SIG-M5 (cell line): ENCODE results near the gene USP37.
"Not testable (repeated sequence)": the region's sequence is repeated elsewhere in the genome, so short reads cannot be mapped to it uniquely, and the experiment has no call there.

Experiments
- DNase-seq: peaks from one replicate; lab custom pipeline; 2025; lab: John Stamatoyannopoulos, UW

The USP37 gene

GRCh38 chr2:218568190-218569037 lies at the start of gene USP37, which contains the start of gene CNOT9:
USP37 (minus strand) TSS chr2:218568351; CDS start chr2:218558653, 9,698 bp downstream.
CNOT9 (plus strand) TSS chr2:218568839; CDS start chr2:218568955, 116 bp downstream.
- peak; percentile 91 for DNase-seq

- no peak for DNase-seq
Observed at GRCh38 chr2:218615868-218616315, 47.7 kb upstream of the USP37 start.

DNA sequence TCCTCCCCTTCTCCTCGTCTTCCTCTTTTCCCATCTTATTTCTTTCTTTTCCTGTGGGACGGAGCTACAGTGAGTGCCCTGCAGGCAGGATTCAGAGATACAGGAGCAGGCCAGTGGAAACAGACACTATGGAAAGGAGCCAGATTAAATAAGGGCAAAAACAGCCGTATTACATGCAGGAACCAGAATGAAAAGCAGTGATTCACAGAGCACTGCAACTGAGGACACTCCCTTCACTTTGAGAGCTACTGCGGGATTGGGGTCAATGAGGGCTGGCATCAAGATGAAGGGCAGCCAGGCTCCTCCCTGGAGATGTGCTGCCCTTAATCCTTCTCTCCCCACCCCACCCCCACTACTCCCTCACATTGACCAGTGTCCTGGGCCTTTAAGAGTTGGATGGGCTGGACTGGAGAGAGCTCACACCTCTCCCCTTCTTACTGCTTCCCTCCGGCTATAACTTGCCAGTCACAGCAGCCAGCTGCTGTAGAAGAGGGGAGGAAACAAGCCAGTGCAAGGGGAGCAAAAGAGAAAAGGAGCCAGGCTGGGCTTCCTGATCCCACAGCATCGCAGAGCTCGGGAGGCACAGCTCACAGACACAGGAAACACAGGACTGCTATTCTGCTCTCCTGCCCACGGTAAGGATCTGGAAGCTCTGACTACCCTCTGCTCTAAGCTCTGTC lies 39.4 kb upstream of the USP37 start, which contains the start of gene PLCD4:
TSS of gene PLCD4 (plus strand) at position 464 of the 680 bp plus-strand sequence. CDS start 7,841 bp downstream, outside the sequence.
- no peak for DNase-seq

DNA sequence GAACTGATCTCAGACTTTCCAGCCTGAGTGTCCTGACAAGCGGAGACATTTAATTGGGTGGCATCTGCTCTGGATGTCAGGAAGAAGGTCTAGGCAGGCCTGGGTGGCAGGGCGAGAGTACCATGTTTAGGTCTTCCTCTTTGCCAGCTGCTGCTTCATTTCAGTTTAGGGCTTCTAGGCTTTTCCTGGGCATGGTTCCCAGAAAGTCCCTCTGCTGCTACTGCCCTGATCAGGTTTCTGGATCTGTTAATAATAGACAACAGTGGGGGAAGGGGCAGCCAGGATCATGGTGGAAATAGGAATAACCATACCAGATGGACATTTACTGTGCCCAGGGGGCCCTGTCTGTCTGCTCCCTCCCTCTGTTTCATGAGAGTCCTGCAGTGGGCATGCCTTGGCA lies 37.3 kb upstream of the USP37 start:
- DNase-seq: no peak

GRCh38 chr2:218585541-218585940 lies 17.4 kb upstream of the USP37 start:
- DNase-seq: no peak

GRCh38 chr2:218583983-218584850 lies 16.1 kb upstream of the USP37 start:
- no peak for DNase-seq

DNA sequence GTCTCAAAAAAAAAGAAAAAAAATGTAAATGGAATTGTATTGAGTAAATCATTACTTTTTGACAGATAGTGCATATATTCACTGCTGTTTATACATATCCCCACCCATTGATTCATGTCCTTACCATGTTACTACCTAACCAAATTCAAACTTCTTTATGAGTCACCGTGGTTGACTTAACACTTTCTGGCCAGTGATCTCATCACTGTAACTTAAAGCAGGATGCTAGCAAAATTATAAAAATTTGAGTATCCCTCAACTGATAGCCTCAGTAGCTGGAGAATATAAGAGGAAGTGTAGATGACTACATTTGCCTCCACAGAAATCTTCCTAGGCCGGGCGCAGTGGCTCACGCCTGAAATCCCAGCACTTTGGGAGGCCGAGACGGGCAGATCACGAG lies 13.9 kb upstream of the USP37 start:
- DNase-seq: no peak

- no peak for DNase-seq
Observed at GRCh38 chr2:218578272-218578877, 10.2 kb upstream of the USP37 start.

DNA sequence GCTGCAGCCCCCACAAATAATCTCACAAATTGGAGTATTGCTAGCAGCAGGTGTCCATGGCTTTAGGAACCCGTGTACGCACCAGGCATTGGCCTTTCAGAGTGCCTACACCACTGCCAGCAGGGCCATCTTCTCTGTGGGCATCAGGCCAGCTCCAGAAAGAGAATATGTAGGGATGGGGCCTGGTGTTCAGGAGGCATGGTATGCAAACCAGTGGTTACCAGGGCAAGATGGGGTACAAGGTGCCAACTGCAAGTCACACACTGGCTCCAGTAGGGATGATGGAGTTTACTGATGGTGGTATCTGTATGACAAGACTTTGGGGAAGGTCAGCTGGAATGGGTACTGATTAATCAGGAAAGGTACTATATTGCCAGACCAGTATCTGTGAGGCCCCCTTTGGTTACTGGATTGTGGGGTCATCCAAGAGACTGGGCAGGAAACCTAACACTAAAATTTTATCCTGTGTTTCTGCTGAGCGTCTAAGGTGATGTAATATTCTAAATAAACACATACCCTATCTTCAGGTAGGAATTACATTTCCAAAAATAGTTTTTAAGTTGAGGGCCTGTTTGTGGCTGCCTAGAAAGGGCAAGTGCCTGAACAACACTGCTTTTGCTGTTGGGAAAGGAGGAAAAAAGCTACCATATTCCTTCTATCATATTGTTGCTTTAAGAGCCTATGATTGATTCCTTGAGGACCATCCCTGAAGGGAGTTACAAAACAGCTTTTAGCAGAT lies 9.5 kb upstream of the USP37 start:
- DNase-seq: no peak

- DNase-seq: no peak
Observed at GRCh38 chr2:218576854-218577253, 8.7 kb upstream of the USP37 start.

DNA sequence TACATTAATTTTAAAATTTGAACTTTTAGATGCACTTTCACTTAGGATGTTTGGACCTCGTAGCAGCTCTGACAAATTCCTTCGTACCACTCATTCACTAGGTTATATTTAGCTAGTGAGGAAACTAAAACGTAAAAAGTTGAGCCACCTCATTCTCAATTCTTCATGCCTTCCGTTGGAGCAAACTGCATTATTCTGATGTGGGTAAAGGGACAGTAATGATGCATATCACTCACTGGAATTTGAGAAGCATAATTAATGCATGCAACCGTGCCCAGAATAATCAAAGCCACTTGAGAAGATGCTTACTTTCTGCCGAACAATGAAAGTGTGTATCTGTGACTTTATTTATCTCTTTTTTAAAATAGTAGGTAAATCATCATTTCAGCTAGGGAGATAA lies 2.7 kb upstream of the USP37 start:
- no peak for DNase-seq

- no peak for DNase-seq
Observed at GRCh38 chr2:218569661-218570500, 1.7 kb upstream of the USP37 start.

DNA sequence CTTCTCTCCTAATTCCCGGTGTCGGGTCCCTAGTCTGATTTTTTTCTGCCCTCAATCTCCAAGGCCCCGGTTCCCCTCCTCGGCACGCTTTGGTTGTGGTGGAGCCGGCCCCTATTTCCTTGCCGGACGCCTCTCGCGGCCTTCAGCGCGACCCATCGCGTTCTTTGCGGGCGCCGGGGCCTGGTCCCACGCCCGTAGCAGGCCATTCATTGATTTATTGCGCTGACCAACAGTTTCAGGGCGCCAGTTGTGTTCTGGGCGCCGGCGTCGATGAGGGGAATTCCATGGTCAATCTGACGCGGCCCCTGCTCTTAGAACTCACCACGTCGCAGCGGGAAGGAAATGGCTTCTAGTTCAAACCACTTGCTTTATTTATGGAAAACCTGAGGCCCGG lies 884 bp upstream of the USP37 start:
- DNase-seq: no peak

DNA sequence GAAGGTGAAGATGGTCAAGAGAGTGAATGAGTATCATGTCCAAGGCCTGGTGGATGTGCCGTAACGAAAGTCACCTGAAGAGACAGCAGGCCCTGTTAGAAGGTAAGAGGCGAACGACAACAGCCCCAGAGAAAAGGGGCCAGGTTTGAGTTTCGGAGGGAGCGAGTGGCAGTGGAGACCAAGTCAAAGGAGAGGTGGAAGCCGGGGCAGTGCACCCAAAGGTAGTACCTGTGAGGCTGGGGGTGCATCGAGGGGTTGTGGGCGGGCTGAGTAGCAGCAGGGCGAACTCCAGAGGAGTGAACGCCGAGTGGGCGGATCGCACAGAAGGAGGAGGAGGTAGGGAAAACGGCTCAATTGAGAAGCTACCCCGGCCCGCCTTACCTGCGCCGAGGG lies 358 bp downstream of the USP37 start:
- no peak for DNase-seq

DNA sequence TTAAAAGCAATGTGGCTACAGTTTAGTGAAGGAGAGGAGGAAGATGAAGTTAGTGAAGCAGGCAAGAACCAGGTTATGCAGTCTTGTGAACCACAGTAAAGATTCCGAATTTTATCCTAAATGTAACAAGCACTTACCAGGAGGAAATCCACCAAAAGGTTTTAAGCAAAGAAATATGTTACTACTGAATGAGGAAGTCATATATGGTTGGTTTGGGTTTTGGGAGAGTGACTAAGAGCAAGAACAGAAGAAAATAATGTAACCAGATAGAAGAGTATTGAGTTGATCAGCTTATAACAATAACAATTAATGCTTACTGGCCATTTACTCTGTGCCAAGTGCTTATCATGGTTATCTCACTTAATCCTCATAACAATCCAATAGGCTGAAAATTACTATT lies 1.9 kb downstream of the USP37 start:
- DNase-seq: no peak

DNA sequence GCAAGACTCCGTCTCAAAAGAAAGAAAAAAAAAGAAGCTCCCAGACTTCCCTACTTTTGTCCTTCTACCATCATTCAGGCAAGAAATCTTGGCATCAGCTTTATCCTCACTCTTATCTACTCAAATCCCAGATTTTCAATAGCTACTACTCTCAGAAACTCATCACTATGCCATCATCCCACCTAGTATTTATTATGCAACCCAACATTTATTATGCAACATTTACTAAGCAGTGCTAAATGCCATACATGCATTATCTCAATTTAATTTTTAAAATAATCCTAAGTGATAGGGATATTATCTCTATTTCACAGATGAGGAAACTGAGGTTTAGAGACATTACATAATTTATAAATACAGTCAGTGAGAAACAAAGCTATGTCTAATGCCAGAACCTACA lies 4.1 kb downstream of the USP37 start:
- DNase-seq: no peak

- no peak for DNase-seq
Observed at GRCh38 chr2:218558986-218559385, 9.2 kb downstream of the USP37 start.

GRCh38 chr2:218557941-218558340 lies 10.2 kb downstream of the USP37 start:
- no peak for DNase-seq

GRCh38 chr2:218555527-218555926 lies 12.6 kb downstream of the USP37 start:
- no peak for DNase-seq

- DNase-seq: not testable (repeated sequence)
Observed at GRCh38 chr2:218554225-218554624, 13.9 kb downstream of the USP37 start.
